Subcutaneous adipose tissue (tissue), 4 donors: ENCODE data around the gene SLC7A6OS. TPM values are rescaled to one million over a fixed set of nuclear protein-coding genes. Genes with fewer than 3 reads are reported as not detected.

Experiments
- total RNA-seq, 4 donors: library from RNA; depleted of rRNA; stranded (reverse); fragments of >200 nt; gene quantifications; one replicate each; pipeline ENCODE4 v1.1.0, GENCODE V29; 2016
- TF ChIP-seq, protein P1 (sequence below): fragments of 450-650 bp; IDR thresholded peaks from one replicate; pipeline ENCODE4 v1.5.1; 2016; ENCODE audit warnings: low read depth, mild to moderate bottlenecking, control low read depth, antibody characterized with exemption, moderate library complexity

Gene SLC7A6OS
- total RNA-seq, 4 donors from 2014 or later, result 10.4 to 16.8 (median 14.8) TPM

DNA sequence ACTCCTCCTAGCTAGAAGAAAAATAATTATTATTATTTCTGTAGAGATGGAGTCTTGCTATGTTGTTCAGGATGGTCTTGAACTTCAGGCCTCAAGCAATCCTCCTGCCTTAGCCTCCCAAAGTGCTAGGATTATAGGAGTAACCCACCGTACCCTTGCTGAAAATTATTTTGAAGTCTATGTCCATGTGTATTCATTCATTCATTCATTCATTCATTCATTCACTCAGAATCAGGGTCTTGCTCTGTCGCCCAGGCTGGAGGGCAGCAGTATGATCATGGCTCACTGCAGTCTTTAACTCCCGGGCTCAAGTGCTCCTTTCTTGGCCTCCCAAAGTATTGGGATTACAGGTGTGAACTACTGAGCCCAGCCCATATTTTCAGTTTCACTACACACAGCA, 4.1 kb downstream of the SLC7A6OS start:
- TF ChIP-seq, protein P1, sequence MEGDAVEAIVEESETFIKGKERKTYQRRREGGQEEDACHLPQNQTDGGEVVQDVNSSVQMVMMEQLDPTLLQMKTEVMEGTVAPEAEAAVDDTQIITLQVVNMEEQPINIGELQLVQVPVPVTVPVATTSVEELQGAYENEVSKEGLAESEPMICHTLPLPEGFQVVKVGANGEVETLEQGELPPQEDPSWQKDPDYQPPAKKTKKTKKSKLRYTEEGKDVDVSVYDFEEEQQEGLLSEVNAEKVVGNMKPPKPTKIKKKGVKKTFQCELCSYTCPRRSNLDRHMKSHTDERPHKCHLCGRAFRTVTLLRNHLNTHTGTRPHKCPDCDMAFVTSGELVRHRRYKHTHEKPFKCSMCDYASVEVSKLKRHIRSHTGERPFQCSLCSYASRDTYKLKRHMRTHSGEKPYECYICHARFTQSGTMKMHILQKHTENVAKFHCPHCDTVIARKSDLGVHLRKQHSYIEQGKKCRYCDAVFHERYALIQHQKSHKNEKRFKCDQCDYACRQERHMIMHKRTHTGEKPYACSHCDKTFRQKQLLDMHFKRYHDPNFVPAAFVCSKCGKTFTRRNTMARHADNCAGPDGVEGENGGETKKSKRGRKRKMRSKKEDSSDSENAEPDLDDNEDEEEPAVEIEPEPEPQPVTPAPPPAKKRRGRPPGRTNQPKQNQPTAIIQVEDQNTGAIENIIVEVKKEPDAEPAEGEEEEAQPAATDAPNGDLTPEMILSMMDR, result no peak

DNA sequence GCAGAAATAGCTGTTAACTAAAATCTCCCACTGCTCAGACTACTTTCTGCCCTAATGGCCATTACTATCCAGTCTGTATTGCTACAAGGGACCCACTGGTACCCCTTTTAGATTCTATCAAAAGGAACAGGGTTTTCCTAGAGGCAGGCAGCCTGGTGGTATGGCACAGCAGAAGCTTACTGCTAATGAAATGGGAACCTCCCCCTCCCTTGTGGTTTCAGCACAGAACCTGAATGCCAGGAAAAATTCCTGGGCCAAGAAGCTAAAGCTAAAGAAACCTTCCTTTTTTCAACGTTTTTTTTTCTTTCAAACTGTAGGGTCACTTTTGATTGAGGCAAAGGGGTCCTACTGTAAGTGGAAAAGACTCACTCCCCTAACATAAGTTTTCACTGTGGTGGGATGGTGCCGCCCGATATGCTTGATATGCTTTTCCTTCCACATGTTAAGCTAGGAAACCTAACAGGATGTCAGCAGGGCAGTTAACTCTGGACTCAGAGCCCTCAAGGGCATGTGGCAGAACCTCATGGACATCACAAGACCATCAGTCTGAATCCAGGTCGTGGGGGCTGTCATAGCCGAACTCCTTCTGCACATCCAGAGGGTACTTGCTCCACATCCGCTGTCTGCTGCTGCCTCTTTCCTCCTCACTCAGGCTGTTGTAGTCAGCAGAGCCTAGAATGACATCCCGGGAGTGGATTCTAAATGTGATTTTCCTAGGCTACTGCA, 9.8 kb downstream of the SLC7A6OS start:
- TF ChIP-seq, protein P1, result no peak

- TF ChIP-seq, protein P1, result no peak
These were observed 10.9 kb downstream of the SLC7A6OS start for GRCh38 chr16:68299571-68300453.

DNA sequence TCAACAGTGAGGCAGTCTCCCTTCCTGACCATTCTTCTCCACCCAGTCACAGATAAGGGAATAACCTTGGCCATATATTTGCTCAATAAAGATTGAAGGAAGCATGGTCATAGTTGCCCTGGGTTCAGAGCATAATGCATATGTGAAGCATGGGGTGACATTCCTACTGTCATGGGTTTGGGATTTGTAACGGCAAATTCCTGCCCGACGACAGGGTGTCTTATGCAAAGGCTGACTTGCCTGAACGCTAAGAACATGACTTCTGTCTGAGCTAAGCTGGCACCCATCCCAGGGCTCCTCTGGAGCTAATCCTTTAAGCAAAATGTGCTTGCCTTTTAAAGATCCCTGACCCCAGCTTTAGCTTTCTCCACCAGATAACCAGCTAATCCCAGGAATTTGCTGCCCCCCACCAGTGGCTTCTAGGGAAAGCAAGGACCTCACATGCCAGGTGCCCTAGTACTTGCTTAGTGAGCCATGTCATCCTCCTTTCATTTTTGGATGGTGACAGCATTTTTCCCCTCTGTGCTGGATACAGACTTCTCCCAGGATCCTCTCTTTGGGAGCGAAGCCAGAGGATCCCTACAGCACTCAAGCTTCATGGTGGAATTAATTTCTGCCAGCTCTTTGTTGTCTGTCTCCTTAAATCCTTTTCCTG, 11.7 kb downstream of the SLC7A6OS start:
- TF ChIP-seq, protein P1, result no peak

DNA sequence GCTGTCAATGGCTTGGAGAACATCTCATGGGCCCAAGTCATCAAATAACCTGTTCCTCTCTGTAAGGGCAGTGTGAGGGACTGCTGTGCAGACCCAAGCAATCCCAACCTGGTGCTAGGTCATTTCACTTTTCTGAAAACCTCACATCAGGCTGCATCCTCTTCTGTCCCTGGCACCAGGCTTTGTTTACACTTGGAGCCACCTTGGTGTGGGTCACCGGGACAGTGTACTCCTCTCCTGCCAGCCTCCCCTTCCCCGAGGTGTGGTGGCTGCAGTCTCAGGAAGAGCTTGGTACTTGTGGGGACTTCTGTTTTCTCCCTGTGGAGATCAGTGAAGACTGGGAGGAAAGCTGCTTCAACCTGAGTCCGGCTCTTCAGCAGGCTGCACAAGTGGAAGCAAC, 12.4 kb downstream of the SLC7A6OS start:
- TF ChIP-seq, protein P1, result no peak

DNA sequence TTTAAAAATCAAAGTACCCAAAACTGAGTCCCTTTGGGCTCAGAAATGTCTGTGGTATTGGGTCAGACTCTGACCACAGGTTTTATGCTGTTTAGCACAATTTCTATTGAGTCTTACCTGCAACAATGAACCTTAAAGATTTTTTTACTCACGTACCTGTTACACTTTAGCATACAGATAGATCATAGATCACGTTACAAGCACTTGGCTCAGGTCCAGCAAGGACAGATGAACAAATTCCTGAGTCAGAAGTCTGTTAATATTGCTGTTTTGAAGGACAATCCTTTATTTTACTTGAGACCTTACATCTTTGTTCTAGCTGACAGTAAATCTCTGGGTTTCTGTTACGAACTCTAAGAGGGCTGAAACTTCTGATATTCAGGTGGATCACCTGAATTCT, 12.8 kb downstream of the SLC7A6OS start:
- TF ChIP-seq, protein P1, result no peak

DNA sequence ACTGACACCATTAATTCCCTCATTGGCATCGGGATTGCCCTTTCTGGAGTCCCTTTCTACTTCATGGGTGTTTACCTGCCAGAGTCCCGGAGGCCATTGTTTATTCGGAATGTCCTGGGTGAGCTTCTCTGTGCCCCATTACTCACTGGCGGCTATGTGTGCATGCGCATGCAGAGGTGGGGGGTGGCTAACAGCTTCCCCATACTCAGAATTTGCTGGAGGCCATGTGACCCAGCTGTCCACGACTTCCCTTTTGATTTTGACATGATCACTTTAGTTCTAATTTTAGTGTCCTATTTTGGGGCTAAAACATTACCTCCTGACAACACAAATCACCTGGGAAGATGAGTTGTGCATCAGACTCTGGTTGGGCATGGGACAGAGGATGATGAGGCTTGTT, 14.1 kb downstream of the SLC7A6OS start:
- TF ChIP-seq, protein P1, result no peak
